GM19351 (cell line): ENCODE results near the gene ABR.
"Not testable (repeated sequence)": the region's sequence is repeated elsewhere in the genome, so short reads cannot be mapped to it uniquely, and the experiment has no call there.

Source experiments
- ATAC-seq: cut with Tn5 transposase; IDR thresholded peaks from one replicate; pipeline ENCODE4 v1.9.1; 2021; ENCODE audit warnings: mild to moderate bottlenecking, moderate library complexity; ENCODE audit not compliant: unreplicated experiment

Gene ABR

DNA sequence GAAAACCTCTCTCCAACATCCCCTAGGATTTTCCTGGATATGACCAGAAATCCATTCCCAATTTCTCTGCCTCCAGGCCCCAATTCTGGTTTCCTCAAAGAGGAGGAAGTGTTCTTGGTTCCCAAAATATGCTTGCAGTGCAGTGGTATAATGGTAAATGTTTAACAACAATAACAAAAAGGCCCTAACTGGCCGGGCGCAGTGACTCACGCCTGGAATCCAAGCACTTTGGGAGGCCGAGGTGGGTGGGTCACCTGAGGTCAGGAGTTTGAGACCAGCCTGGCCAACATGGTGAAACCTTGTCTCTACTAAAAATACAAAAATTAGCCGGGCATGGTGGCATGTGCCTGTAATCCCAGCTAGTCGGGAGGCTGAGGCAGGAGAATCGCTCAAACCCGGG is 184.5 kb downstream of the ABR start:
- ATAC-seq, result not testable (repeated sequence)

DNA sequence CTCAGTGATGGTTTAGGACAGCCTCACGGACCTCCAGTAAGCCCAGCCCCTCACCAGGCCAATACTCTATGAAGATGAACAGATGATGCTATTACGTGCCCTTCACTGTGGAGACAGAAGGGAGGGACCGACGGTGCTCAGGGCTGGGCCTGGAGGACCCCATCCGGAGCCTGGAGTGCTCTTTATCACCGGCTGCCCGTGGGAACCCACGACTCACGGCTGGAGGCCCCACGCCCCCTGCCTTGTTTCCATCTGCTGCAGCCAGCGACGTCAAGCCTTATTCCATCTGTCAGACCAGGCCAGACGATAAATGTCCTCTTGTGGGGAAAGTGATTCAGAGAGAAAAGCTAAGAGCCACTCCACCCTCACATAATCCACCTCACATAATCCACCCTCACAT is 186.8 kb downstream of the ABR start:
- ATAC-seq, result no peak

DNA sequence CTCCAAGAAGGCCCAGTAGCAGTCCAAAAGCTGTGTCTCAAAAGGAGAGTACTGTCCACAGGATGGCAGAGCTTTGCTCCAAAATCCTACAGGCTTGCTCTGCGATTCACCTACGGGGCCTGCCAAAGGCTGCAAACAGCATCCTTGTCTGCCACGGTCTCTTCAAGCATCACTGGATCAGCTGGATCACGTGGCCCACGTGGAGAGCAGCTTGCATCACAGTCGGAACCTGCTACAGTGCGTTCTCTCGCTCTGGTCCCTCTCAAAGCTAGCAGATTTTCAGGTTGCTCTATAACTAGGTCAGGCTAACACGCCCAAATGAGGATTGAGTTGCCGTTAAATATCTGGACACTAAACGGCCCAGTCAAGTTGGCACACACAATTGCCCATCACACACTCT is 191.2 kb downstream of the ABR start:
- no peak for ATAC-seq

DNA sequence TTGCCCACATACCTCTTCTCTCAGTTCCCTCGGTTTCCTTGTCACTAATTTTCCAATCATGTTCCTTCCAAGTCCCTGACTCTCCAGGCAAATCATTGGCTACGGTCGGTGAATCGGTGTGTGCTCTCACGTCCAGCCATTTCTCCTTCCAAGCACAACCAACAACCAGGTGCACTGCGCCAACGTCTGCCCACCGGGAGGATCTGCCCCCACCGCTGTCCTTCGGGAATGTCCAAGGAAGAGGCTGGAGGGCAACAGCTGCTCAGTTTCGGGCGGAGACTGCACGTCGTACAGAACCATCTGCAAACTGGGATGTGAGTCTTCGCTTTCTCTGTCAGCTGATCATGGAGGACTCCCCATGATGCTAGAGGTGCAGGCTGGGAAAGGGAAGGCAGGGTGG is 191.8 kb downstream of the ABR start:
- ATAC-seq, result no peak

DNA sequence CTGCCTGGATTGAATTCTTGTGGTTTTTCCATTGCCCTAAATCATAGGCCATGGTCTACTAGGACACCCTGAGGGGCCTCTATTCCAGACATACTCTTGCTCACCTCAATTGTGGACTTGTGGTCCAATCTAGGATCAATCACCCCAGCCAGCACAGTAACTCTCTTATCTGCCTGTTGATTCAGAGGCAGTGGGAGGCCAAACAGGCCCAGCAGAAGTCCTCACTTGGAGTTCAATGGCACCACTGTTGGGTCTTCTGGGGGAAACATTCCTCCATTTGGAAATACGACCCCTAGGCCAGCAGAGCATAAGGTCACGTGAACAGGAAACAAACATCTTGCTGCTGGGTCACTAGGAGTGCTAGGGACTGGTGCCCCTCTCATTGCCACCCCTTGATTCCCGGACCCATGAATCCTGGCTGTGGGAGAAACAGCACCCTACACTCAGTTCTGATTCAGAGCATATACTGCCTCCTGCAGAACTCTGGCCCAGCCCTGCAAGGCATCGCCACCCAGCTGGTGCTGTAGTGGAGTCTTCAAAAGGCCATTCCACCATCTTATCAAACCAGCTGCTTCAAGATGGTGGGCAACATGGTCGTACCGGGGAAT is 193.4 kb downstream of the ABR start:
- ATAC-seq, result no peak

DNA sequence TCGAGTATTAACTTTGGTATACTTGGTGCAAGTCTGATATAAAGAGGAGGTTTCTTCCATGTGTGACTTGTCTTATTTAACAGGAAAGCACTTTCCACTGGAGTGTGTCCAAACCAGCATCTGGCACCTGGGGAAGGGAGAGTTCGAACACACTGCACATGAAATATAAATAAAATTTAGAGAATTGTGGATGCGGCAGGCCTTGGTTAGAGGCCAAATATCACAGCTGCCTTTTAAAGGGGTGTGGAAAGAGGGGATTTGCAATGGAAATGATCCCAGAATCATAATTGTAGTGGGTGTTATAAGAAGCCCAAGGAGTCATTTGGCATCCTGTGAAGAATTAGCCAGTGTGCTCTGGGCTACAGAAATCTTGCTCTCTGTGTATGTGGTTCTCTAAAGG is 195.9 kb downstream of the ABR start:
- ATAC-seq, result no peak

DNA sequence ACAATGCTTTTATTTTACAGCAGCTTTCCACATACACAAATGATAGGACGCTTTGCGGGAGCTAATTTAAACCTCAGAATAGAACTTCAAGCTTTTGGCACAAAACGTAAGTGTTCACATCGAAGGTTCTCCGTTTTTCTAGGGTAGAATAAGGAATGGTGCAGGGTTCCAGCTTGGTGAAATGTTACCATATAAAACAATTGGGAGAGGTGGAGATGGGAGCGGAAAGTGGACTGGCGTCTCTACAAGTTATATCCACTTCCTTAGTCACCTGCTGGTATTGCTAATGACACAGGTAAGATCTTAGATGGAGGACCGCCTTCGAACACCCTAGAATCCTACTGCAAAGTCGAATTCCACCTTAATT is 198.5 kb downstream of the ABR start:
- no peak for ATAC-seq

DNA sequence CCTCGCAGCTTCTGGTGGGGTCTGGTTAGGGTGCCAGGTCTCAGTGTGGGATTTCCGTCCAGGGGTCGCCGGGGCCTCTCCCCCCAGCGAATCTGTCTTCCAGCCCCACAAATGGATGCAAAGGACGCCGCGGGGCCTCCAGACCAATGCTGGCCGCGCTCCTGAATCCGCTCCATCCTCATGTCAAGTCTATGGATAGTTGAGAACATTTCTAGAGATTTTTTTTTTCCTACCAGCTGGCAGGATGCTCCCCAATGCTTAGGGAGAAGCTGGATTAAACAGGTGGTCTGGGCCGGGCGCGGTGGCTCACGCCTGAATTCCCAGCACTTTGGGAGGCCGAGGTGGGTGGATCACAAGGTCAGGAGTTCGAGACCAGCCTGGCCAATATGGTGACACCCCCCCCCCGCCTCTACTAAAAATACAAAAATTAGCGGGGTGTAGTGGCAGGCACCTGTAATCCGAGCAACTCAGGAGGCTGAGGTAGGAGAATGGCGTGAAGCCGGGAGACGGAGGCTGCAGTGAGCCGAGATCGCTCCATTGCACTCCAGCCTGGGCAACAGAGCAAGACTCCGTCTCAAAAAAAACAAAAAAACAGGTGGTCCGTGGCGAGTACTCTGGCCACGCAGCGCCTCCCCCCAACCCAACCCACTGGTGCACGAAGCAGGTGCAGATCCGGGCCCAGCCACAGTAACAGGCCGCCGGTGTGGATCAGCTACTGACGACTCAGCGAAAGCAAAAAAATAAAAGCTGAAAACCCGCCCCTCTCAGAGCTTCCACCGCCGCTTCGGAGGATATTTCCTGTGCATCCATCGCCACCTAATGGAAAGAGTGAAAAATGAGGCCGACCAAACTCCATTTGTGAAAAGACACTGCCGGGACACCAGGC is 199.1 kb downstream of the ABR start:
- no peak for ATAC-seq

DNA sequence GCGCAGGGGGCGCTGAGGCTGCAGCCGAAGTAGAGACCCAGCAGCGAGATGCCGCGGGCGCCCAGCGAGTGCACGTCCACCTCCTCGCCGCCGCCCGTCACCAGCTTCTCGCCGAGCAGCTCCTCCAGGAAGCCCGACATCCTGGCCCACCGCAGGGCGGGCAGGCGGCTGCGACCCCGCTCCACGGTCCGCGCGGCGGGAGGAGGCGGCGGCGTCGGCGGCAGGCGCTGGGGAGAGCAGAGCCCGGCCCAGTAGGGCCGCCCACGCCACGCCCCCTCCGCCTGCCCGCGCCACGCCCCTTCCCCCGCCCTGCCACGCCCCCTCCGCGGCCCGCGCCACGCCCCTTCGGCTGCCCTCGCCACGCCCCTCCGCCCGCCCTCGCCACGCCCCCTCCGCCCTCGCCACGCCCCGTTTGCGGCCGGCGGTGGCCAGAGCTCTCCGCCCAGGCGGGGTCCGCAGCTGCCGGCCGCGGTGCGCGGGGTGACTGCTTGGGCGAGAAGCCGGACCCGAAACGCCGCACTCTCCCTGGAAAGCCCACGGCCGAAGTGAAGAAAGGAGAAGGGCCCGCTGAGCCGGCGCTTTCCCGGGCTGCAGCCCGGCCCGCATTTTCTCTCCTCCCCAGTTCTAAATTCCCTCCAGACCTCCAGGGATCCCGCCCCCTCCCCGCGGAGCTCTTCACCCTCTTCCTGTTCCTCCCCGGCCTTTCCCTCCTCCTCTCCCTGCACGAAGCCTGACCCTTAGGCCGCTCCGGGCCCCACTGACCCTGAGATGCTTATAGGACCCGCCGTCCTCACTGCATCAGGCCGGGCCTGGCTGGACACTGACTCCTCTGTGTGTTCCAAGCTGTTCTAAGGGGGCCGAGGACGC is 200.0 kb downstream of the ABR start, which contains the start of gene NXN:
Gene NXN, minus strand, starts transcription at position 238 of the 867 bp plus-strand sequence.
- ATAC-seq, result peak; percentile 66

DNA sequence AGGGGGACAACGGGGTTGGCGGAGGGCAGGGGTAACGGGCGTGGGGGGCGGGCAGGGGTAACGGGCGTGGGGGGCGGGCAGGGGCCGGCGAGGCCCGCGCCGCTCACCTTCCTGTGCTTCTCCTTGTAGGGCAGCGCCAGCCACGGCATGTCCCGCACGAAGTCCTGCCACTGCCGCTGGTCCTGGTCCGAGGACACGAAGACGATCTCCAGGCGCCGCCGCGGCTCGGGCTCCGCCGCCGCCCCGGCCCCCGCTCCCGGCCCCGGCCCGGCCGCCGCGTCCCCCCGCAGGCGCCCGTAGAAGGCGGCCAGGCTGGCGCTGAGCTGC is 200.6 kb downstream of the ABR start:
- ATAC-seq, result no peak

DNA sequence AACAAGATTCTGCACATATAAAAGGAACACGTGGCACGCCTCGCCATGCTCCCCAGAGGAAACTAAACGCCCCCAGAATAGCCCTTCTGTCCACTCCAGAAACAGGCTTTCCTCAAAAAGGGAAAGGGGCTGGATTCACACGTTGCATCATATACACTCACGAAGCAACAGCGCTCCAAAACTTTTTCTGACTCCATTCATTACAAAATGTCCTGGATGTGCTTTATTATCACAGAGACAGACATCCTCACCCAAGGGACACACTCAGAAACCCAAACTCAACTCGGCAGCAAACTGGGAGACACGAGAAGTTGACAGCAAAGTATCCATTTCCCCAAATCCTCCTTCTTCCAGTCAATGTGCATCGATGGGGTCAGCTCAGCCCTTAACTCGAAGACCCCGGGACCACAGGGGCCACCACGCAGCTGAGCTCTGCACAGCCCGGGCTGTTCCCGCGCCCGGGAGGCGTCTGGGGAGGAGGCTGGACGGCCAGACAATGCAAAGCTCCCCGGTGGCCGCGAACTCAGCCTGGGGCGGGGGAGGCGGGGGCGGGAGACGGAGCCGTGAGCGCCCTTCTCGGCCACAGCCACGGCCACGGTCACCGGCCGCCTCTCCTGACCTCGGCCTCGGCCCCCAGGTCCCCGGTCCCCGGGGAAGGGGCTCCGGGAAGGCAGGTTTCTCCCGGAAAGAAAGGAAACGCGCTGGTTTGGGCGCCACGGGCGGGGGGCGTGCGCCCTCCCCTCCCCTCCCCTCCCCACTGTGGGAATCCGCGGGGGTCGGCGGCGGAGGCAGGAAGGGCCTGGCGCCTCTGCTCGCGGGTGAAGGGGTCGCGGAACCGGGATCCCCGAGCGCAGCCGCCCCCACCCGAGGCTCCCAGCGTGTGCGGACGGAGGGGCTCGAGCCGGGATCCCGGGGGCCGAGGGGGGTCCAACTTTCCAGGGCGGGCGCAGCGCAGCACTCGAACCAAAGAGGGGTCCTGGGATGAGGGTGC is 201.4 kb downstream of the ABR start:
- ATAC-seq, result no peak

DNA sequence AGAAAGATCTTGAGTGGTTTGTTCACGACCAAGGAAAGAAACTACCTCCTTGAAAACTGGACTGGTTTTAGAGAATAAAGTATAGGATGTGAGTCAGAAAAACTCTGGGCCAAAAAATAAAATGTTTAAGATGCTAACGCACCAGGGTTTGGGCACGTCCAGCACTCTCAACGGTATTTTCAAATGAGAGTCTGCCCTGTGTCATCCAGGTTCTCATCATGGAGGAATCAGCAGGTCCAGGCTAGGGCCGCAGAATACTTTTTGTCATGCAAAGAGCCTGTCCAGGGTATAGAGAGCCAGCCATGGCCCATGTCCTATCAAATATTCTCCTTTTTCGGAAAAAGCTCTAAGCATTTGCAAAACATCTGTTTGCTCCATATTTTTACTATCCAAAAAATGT is 202.6 kb downstream of the ABR start:
- ATAC-seq, result no peak

DNA sequence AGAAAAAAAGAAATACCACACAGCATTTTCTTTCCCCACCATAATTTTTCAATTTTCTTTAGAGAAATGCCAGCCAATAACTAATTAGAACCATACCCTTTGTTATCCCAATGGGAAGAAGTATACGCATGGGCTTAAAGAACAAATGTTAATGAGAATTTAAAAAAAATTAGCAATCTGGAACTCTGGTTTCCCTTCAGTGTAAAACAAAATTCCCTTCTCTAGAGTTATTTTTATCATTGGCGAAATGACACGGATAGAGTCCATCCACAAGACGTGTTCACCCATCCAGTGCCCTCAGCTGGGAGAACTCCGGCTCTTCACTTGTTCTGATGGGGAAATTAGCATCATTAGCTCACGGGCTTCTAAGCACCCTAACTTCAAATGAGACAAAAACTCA is 203.5 kb downstream of the ABR start:
- ATAC-seq, result no peak

DNA sequence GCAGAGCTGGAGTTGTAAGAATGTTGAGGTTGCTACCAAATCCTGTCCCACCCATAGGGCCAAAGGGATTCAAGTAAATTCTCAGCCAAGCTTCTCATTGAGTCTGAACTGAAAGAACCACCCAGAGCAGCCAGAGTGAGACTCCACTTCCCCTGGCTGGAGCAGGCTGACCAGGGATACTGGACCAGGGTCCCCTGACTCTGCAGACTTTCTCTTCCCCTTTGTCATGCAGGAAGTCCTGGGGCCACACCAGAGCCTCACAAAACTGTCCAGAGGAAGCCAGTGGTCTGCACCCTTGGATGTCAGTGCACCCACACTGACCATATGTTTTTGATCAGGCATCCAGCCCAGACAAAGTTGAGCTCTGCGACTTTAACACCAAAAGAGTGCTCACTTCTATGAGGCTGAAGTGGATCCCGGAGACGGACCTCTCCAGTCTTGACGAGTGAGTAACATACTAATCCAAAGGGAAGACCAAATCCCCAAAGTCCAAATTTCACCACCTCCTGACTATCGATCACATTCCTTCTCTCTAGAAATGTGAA is 204.3 kb downstream of the ABR start:
- ATAC-seq, result no peak

DNA sequence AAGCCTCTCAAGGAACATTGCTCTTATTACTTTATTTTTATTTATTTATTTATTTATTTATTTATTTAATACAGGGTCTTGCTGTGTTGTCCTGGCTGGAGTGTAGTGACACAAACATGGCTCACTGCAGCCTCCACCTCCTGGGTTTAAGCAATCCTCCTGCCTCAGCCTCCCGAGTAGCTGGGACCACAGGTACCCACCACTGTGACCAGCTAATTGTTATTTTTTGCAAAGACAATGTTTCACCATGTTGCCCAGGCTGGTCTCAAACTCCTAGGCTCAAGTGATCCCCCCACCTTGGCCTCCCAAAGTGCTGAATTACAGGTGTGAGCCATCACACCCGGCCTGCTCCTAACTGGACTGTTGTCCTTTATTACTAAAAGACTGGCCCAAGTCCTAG is 205.0 kb downstream of the ABR start:
- not testable (repeated sequence) for ATAC-seq

DNA sequence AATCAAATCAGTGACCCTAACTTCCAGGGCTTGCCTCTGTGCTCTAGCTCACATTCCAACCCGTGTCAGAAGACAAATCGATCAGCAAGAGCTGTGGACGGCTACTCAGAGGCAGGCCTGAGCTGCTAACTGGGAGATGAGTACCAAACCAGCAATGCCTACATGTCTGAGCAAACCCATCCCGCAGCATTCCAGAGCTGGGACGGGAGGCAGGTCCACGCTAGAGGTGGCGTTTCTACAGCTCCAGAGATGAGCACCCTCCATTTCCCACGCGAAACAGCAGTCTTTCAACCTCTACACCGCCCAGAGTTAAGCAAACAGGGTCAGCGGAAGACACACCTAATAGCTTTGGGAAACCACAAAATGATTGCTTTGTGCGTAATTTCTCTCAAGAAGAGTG is 206.7 kb downstream of the ABR start:
- ATAC-seq, result no peak

DNA sequence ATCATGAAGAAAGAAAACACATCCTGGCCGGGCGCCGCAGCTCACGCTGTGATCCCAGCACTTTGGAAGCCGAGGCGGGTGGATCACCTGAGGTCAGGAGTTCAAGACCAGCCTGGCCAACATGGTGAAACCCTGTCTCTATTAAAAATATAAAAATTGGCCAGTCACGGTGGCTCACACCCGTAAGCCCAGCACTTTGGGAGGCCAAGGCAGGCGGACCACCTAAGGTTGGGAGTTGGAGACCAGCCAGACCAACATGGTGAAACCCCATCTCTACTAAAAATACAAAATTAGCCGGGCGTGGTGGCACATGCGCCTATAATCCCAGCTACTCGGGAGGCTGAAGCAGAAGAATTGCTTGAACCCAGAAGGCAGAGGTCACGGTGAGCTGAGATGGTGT is 207.9 kb downstream of the ABR start:
- not testable (repeated sequence) for ATAC-seq

DNA sequence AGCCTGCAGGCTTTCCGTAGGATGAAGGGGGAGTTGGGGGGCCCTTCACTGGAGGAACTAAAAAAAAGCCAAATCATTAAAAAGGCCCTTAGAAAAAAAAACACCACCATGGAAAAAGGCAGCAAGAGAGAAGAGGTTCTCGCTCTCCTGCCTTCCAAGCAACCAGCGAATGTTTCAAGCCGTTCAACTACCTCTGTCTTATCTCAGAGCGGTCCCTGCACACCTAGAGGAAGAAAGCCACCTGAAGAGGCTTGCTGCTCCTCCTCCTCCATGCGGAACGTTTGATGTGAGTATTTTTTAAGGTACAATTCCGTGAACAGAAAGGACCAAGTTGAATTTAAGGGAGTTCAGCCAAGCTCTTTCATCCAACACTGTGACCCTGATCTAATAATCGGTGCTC is 209.4 kb downstream of the ABR start:
- ATAC-seq, result no peak

DNA sequence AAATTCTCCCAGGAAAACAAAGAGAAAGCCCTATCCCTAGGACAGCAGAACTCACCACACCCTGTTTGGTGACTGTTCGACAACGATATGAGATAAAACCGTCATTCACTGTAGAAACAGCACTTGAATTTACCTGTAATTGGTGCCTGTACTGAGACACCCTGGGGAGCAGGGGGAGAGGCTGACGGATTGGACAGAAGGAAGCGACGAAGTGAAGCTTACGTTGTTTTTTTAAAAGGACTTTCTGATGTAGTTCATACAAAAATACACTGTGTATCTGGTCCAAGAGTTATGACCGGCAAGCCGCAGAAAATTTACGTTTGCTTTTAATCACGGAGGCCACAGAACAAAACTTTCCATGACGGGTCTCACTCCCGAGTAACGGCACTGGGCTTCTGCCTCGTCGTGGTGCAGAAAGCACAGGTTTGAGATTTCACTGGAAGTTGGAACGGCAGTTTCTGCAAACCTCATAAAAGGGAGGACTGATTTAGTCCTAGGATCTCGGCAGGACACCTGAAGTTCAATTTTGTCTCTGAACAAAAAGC is 209.9 kb downstream of the ABR start:
- ATAC-seq, result no peak
